GM23248 (cell line): ENCODE data around the gene PRKCA.

Source experiments
- EZH2 ChIP-seq: fragments of 200-600 bp; sonication (generic); IDR thresholded peaks from 2 replicates; pipeline ENCODE4 v1.6.1; 2018; ENCODE audit warnings: antibody characterized with exemption, mild to moderate bottlenecking; ENCODE audit not compliant: insufficient read depth, poor library complexity, severe bottlenecking
- EZH2phosphoT487 ChIP-seq: fragments of 200-600 bp; sonication (generic); IDR thresholded peaks from 2 replicates; pipeline ENCODE4 v1.6.1; 2018; ENCODE audit warnings: antibody characterized with exemption, moderate library complexity, mild to moderate bottlenecking, low read depth; ENCODE audit not compliant: insufficient read depth

DNA sequence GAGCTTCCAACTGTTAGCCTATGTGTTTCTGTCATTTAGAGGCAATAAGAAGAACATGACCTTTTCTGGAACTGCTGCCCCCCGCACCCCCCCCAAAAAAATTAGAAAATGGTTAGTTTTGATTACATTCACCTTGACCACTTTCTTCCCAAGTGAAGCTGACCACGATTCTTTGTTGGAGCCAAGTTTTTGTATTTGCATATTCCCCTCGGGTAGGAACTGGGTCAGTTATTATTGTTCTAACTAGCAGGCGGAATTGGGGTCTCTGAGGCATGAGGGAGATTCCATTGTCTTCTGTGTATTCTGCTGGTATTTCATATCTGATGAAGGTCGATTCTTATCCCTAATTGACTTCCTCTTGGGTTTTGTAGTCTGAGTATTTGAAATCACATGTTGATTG, 231.6 kb downstream of the PRKCA start:
- TF ChIP-seq EZH2 (no peak), EZH2phosphoT487 (no peak)
